GM21576 (cell line): ENCODE measurements around the gene ANKRD11.

Experiments used
- ATAC-seq: cut with Tn5 transposase; IDR thresholded peaks from one replicate; pipeline ENCODE4 v1.9.1; 2021; ENCODE audit warnings: mild to moderate bottlenecking, moderate library complexity; ENCODE audit not compliant: unreplicated experiment

Gene ANKRD11

GRCh38 chr16:89490439-89491237 lies at the start of gene ANKRD11:
TSS of gene ANKRD11 (minus strand) at chr16:89490561. CDS start at chr16:89317019, 173,542 bp downstream.
- ATAC-seq = peak; percentile 80

DNA sequence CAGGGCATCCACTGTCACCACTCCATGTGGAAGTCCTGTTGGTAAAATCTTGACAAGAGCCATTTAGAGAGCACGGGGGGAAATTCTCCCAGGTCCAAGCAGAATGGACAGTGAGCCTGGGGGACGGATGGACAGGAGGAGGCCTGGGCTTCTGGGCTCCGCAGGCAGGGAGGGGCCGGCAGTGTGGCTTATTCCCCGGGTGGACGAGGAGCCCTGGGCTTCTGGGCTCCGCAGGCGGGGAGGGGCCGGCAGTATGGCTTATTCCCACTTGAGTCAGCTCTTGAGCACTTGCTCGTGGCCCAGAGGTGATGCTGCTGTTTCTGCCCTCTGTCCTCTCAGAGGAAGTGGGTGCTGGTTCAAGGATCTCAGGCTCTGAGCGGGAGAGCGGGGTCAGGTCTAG lies 47.9 kb upstream of the ANKRD11 start:
- no peak for ATAC-seq

DNA sequence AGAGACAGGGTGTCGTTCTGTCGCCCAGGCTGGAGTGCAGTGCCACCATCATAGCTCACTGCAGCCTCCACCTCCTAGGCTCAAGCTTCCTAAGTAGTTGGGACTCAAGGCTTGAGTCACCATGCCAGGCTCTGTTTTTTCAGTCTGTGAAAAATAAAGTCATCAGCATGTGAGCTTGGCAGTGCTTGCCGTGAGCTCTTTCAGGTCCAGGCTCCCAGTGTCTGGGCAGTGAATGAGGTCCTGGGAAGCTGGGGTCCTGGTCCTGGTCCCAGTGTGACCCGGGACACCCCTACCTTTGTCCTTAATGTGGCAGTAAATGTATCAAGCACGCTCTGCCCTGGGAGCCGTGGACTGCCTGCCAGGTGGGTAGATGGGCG lies 47.2 kb upstream of the ANKRD11 start:
- no peak for ATAC-seq

DNA sequence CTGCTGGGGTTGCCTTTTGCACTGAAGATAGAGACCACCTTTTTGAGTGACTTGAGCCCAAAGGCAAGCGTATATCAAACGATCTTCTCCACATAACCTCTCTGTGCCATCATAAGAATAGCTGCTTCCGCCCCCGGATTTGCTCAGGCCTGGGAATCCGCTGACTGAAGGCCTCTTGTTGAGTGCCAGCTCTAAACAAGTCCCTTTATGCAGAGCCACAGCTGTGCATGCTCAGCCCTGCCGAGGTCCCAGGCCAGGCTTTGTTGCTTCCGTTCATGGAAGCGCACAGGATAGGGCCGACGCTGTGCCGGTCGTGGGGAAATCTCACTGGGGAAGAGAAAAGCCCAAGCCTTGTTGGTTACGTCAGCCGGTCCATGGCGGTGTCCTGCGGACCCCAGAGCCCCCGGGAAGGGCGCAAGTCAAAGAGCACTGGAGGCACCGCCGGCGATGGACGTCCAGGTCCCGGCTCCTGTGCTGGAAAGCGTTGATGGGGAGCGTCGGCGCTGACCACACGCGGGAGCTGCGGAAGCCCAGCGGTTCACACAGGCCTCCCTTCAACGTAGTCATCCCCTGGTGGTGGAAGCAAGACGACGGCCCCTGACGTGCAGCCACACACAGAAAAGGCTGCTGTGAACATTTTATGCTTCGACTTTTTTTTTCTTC lies 46.7 kb upstream of the ANKRD11 start:
- ATAC-seq = no peak

DNA sequence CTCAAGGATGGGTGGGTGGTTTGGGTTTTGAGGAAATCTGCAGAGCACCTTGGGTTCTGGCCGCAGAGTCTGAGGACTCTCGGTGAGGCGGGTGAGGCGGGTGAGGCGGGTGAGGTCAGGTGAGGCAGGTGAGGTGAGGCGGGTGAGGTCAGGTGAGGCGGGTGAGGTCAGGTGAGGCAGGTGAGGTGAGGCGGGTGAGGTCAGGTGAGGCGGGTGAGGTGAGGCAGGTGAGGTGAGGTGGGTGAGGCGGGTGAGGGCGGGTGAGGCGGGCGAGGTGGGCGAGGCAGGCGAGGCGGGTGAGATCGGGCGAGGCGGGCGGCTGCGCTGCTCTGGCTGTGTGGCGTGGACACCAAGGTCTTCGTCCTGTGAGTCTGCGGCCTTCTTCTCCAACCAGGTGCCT lies 46.0 kb upstream of the ANKRD11 start:
- no peak for ATAC-seq

DNA sequence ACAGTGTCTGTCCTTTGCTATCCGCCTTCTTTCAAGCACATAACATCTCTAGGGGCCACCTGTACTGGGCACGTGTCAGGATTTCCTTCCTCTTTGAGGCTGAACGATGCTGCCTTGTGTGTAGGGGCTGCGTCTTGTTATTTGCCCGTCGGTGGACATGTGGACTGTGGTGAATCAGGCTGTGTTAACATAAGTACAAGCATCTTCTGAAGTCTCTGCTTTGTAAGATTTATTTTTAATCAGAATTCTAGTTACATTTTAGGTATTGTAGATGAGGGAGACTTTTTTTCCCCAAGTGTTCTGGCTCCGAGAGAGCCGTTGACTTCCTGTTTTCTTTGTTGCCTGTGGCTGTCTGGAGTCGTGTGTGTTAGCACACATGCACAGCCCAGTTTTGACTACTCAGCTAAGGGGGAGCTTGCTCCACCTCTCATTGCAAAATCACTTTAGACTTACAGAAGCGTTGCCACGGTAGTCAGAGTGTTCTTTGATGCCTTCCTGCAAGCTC lies 43.9 kb upstream of the ANKRD11 start:
- ATAC-seq = no peak

GRCh38 chr16:89531821-89532526 lies 41.6 kb upstream of the ANKRD11 start:
- no peak for ATAC-seq

DNA sequence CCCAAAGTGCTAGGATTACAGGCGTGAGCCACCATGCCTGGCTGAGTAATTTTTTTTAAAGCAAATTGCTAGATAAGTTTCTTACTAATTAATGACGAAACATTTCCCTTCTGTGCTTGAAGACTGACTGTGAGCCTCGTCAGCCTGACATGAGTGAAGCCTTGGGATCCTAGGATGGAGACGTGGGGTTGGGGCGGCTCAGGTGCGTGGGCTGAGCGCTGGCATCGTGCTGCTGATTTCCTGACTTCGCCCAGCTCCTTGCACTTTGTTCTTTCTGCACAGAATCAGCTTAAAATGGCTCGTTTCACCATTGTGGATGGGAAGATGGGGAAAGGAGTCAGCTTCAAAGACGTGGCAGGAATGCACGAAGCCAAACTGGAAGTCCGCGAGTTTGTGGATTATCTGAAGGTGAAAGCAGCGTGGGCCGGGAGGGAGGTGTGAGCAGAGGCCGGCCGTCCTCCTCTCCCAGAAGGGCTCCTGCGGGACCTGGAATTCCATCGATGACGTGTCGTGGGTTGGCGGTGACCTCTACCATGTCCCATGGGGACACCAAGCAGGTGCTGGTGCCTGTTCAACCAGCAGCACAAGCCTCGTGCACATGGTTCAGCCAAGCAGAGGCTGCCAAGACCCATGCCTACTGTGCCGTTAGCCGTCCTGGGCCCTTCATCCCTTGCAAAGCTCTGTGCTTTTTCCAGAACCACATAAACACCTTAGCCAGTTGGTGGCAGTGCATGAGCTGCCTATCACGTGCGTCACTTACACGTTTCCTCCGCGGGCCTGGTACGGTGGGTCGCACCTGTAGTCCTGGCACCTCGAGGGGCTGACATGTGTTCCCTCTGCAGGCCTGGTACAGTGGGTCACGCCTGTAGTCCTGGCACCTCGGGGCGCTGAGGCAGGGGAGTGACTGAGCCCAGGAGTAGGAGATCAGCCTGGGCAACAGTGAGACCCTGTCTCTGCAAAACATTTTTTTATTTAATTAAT lies 40.3 kb upstream of the ANKRD11 start:
- no peak for ATAC-seq

DNA sequence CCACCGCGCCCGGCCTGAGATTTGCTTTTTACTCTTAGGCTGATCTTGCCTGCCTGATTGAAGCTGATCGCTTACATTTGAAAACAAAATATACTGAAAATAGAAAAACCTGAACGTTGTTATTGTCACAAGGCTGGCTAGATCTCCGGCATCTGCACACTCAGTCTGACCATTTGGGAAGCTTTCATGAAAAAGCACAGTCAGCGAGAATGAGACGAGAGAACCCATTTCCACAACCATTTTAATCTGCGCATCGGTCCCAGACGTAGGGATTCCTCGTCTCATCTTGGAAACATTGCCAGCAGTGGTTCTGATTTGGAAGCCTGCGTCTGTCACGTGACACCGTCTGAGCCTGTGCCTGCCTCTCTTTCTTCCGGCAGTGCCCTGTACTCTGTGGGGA lies 38.7 kb upstream of the ANKRD11 start:
- no peak for ATAC-seq

GRCh38 chr16:89525146-89525913 lies 35.0 kb upstream of the ANKRD11 start:
- peak; percentile 50 for ATAC-seq

DNA sequence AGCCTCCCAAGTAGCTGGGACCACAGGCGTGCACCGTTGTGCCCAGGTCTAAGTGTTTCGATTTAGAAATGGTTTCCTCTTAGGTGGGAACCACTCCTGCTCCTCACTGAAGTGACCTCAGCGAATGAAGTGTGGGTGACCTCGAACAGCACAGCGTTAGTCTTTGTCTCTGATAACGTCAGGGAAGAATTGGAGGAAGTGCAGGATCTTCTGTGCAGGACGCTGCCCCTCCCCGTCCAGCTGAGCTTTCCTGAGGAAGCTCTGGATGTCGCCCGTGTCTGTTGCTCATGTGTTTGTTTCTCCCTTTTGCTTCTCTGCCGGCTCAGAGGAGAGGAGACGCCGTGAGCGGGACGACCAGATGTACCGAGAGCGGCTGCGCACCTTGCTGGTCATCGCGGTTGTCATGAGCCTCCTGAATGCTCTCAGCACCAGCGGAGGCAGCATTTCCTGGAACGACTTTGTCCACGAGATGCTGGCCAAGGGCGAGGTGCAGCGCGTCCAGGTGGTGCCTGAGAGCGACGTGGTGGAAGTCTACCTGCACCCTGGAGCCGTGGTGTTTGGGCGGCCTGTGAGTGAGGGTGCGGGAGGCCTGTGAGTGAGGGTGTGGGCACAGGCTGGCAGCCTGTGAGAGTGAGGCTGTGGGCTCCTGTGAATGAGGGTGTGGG lies 33.5 kb upstream of the ANKRD11 start:
- no peak for ATAC-seq

DNA sequence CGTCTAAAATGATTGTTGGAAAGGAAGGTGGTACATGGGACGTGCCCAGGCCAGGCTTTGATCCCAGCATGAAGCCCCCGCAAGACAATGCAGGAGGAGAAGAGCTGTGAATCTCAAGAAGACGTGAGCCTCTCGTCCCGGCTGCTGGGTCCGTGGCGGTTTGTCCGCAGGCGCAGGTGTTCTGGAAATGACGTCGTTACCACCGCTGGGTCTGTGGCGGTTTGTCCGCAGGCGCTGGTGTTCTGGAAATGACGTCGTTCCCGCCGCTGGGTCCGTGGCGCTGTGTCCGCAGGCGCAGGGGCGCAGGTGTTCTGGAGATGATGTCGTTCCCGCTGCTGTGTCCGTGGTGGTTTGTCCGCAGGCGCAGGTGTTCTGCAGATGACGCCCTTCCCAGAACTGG lies 31.9 kb upstream of the ANKRD11 start:
- no peak for ATAC-seq

DNA sequence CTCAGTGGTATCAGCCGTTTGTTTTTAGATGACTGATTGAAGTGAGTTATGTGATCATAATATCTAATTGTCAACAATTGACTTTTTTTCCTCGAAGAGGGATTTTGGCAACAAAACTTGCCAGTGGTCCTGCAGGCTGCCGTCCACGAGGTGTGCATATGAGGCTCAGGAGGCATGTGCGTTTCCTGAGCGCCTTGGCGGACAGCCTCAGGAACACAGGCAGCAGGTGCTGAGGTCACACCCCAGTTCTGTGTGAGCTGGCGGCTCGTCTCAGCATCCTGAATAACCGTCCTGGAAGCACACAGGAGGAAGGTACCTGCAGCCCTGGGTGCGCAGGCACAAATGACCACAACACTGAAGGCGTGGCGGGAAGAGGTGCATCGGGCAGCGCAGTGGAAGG lies 29.5 kb upstream of the ANKRD11 start:
- ATAC-seq = no peak

DNA sequence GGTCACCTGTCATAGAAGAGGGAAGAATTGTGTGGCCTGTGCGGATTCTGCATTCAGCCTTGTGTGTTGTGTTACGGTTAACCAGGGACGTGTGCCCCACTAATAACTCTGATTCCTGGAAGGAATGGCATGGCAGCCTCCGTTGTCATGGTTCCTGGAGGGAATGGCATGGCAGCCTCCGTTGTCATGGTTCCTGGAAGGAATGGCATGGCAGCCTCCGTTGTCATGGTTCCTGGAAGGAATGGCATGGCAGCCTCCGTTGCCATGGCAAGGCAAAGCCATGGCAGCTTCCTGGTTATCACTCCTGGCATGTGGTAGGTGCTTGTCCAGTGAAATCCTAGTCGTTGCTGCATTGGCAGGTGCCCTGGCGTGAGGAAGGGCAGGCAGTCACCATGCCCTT lies 26.8 kb upstream of the ANKRD11 start:
- ATAC-seq = no peak

- no peak for ATAC-seq
These were observed 22.1 kb upstream of the ANKRD11 start for GRCh38 chr16:89512453-89512852.

- no peak for ATAC-seq
These were observed 21.0 kb upstream of the ANKRD11 start for GRCh38 chr16:89511374-89511773.

DNA sequence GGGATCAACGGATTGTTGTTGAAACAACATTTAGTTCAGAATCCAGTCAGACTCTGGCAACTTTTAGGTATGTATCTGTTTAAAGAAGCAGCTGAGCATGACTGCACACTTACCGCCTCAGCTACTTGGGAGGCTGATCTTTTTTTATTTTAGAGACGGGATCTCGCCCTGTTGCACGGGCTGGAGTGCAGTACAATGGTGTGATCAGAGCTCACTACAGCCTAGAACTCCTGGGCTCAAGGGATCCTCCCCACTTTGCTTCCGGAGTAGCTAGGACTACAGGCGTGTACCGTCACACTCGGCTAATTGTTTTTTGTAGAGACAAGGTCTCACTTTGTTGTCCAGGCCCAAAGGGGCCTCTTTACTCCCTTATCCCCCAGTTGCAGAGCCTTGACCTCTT lies 20.2 kb upstream of the ANKRD11 start:
- no peak for ATAC-seq

GRCh38 chr16:89507834-89508590 lies 17.7 kb upstream of the ANKRD11 start, which contains the start of gene SPG7:
TSS of gene SPG7 (plus strand) at chr16:89508403. CDS start at chr16:89508418, 15 bp downstream.
- ATAC-seq = peak; percentile 58
